Mesenchymal stem cell (in vitro differentiated cells and primary cell): ENCODE results near the gene VPS13A.

Experiments
- DNase-seq: peaks from one replicate; pipeline ENCODE4 v3.0.0-alpha.2; 2013
- H2AFZ ChIP-seq: one replicate; pipeline ENCODE4 v1.6.1; 2013; ENCODE audit warnings: low read depth, mild to moderate bottlenecking, control low read depth, inconsistent platforms, low read length, moderate library complexity
- H2AK5ac ChIP-seq: 2 replicates; pipeline ENCODE4 v1.6.1; 2013; ENCODE audit warnings: low read length, moderate library complexity, mild to moderate bottlenecking, inconsistent platforms; ENCODE audit not compliant: severe bottlenecking
- H2BK120ac ChIP-seq: one replicate; pipeline ENCODE4 v1.6.1; 2013; ENCODE audit warnings: low read depth, mild to moderate bottlenecking, inconsistent platforms, low read length, moderate library complexity
- H2BK12ac ChIP-seq, 2 experiments: one replicate each; pipeline ENCODE4 v1.6.1; 2013; ENCODE audit warnings: inconsistent platforms in 2 of 2, low read length in 2 of 2, mild to moderate bottlenecking in 2 of 2, moderate library complexity in 2 of 2, control low read depth in 1 of 2
- H2BK15ac ChIP-seq: one replicate; pipeline ENCODE4 v1.6.1; 2013; ENCODE audit warnings: mild to moderate bottlenecking, low read depth, inconsistent platforms; ENCODE audit not compliant: poor library complexity, severe bottlenecking
- H2BK5ac ChIP-seq: 2 replicates; pipeline ENCODE4 v1.6.1; 2013; ENCODE audit warnings: low read depth, mild to moderate bottlenecking, low read length, control low read depth, inconsistent platforms; ENCODE audit not compliant: poor library complexity, severe bottlenecking
- H3K14ac ChIP-seq, 2 experiments: one replicate each; pipeline ENCODE4 v1.6.1; 2013; ENCODE audit warnings: inconsistent platforms in 2 of 2, low read length in 2 of 2, control low read depth in 1 of 2, mild to moderate bottlenecking in 1 of 2, moderate library complexity in 1 of 2
- H3K18ac ChIP-seq, 2 experiments: one replicate each; pipeline ENCODE4 v1.6.1; 2013; ENCODE audit warnings: inconsistent platforms in 2 of 2, low read length in 2 of 2, control low read depth in 1 of 2, low read depth in 1 of 2, mild to moderate bottlenecking in 1 of 2
- H3K23ac ChIP-seq, 2 experiments: one replicate each; pipeline ENCODE4 v1.6.1; 2013; ENCODE audit warnings: inconsistent platforms in 2 of 2, low read length in 2 of 2, mild to moderate bottlenecking in 2 of 2, moderate library complexity in 2 of 2, control low read depth in 1 of 2
- H3K27ac ChIP-seq: 2 replicates; pipeline ENCODE4 v1.5.1; 2013; ENCODE audit warnings: mild to moderate bottlenecking, moderate library complexity, low read length, control low read depth, inconsistent platforms; ENCODE audit not compliant: poor library complexity, severe bottlenecking
- H3K27me3 ChIP-seq, 2 experiments: 2 replicates each; pipeline versions ENCODE4 v1.6.1 to v1.7.0; 2013; ENCODE audit warnings: low read length in 2 of 2, mild to moderate bottlenecking in 2 of 2, moderate library complexity in 2 of 2, control low read depth in 1 of 2, inconsistent platforms in 1 of 2; ENCODE audit not compliant: control insufficient read depth in 1 of 2, insufficient read depth in 1 of 2
- H3K36me3 ChIP-seq, 2 experiments: 2 replicates each; pipeline versions ENCODE4 v1.6.1 to v1.7.0; 2013; ENCODE audit warnings: low read length in 2 of 2, control low read depth in 1 of 2, inconsistent platforms in 1 of 2, low read depth in 1 of 2, mild to moderate bottlenecking in 1 of 2; ENCODE audit not compliant: insufficient read depth in 2 of 2, control insufficient read depth in 1 of 2
- H3K4ac ChIP-seq, 2 experiments: one replicate each; pipeline ENCODE4 v1.6.1; 2013; ENCODE audit warnings: inconsistent platforms in 2 of 2, low read length in 2 of 2, mild to moderate bottlenecking in 2 of 2, moderate library complexity in 2 of 2, control low read depth in 1 of 2, low read depth in 1 of 2
- H3K4me1 ChIP-seq: 2 replicates; pipeline ENCODE4 v1.6.1; 2013; ENCODE audit warnings: low read depth, low read length, control low read depth; ENCODE audit not compliant: control insufficient read depth, insufficient read depth
- H3K4me2 ChIP-seq: 2 replicates; pipeline ENCODE4 v1.6.1; 2013; ENCODE audit warnings: low read length, mild to moderate bottlenecking, inconsistent platforms; ENCODE audit not compliant: poor library complexity, severe bottlenecking
- H3K4me3 ChIP-seq, 2 experiments: 2 replicates each; pipeline versions ENCODE4 v1.5.1 to v1.7.0; 2013; ENCODE audit warnings: low read length in 2 of 2, mild to moderate bottlenecking in 2 of 2, control low read depth in 1 of 2, low read depth in 1 of 2; ENCODE audit not compliant: insufficient read depth in 1 of 2
- H3K79me1 ChIP-seq: replicated peaks from 2 replicates; pipeline ENCODE4 v1.6.1; 2013; ENCODE audit warnings: mild to moderate bottlenecking, control low read depth, low read length, inconsistent platforms; ENCODE audit not compliant: poor library complexity, severe bottlenecking
- H3K9ac ChIP-seq: 2 replicates; pipeline ENCODE4 v1.7.0; 2013; ENCODE audit warnings: mild to moderate bottlenecking, low read length, moderate library complexity
- H3K9me3 ChIP-seq: 2 replicates; pipeline ENCODE4 v1.7.0; 2013; ENCODE audit warnings: mild to moderate bottlenecking, low read length; ENCODE audit not compliant: control insufficient read depth
- H4K8ac ChIP-seq: one replicate; pipeline ENCODE4 v1.6.1; 2013; ENCODE audit warnings: inconsistent platforms, mild to moderate bottlenecking, low read length, moderate library complexity
- H4K91ac ChIP-seq: one replicate; pipeline ENCODE4 v1.6.1; 2013; ENCODE audit warnings: mild to moderate bottlenecking, low read length, inconsistent platforms
- WGBS: methylation state at CpG from one replicate; pipeline ENCODE4 v1.1.7; 2013; ENCODE audit warnings: mixed read lengths; 5-methylcytosine and 5-hydroxymethylcytosine counted together

Gene VPS13A

GRCh38 chr9:77271023-77271690, 93.8 kb downstream of the VPS13A start:
- H3K79me1 ChIP-seq, result peaks cover 2% of the 10 kb centered on the region
- H2BK5ac ChIP-seq, result no peak overlapping the region
- no peak overlapping the region for H4K91ac ChIP-seq
- H3K9me3 ChIP-seq, result no peaks in the 10 kb centered on the region
- H3K4me3 ChIP-seq, result no peak overlapping the region
- H2AK5ac ChIP-seq, result no peak overlapping the region
- H3K27ac ChIP-seq, result no peak overlapping the region
- no CpG with 5 or more reads among the region's 1 CpG for WGBS
- no peak overlapping the region for H3K23ac ChIP-seq
- H2BK15ac ChIP-seq, result no peak overlapping the region
- no peak overlapping the region for H3K18ac ChIP-seq
- H3K4me2 ChIP-seq, result no peak overlapping the region
- no peak overlapping the region for H3K9ac ChIP-seq
- DNase-seq, result no peak
- no peak overlapping the region for H3K14ac ChIP-seq
- no peak overlapping the region for H4K8ac ChIP-seq
- no peaks in the 10 kb centered on the region for H3K36me3 ChIP-seq
- no peaks in the 10 kb centered on the region for H3K4me1 ChIP-seq
- H3K27me3 ChIP-seq, result no peaks in the 10 kb centered on the region
- no peak overlapping the region for H3K4ac ChIP-seq
- no peak overlapping the region for H2BK120ac ChIP-seq
- no peak overlapping the region for H2BK12ac ChIP-seq
- H2AFZ ChIP-seq, result no peak overlapping the region

- H3K79me1 ChIP-seq, result no peaks in the 10 kb centered on the region
- H3K27ac ChIP-seq, result no peak overlapping the region
- no peak overlapping the region for H2BK120ac ChIP-seq
- 80% methylated on average over 3 of the region's 3 CpGs for WGBS
- no peak overlapping the region for H2AK5ac ChIP-seq
- H3K4me1 ChIP-seq, result no peaks in the 10 kb centered on the region
- H3K4ac ChIP-seq, result no peak overlapping the region
- H4K8ac ChIP-seq, result no peak overlapping the region
- H3K23ac ChIP-seq, result no peak overlapping the region
- H3K27me3 ChIP-seq, result no peaks in the 10 kb centered on the region
- H2BK12ac ChIP-seq, result no peak overlapping the region
- no peak overlapping the region for H3K4me3 ChIP-seq
- peaks cover 5 to 9% of the 10 kb centered on the region in 2 experiments for H3K36me3 ChIP-seq
- no peak overlapping the region for H4K91ac ChIP-seq
- no peak overlapping the region for H2AFZ ChIP-seq
- no peaks in the 10 kb centered on the region for H3K9me3 ChIP-seq
- no peak overlapping the region for H3K9ac ChIP-seq
- H3K18ac ChIP-seq, result no peak overlapping the region
- no peak overlapping the region for H2BK15ac ChIP-seq
- H2BK5ac ChIP-seq, result no peak overlapping the region
- no peak overlapping the region for H3K14ac ChIP-seq
- DNase-seq, result no peak
- H3K4me2 ChIP-seq, result no peak overlapping the region
Observed at GRCh38 chr9:77276799-77277198, 99.5 kb downstream of the VPS13A start.

- WGBS, result 100% methylated on average over 2 of the region's 3 CpGs
Observed at GRCh38 chr9:77277719-77278118, 100.4 kb downstream of the VPS13A start.

GRCh38 chr9:77283991-77284390, 106.7 kb downstream of the VPS13A start:
- H4K91ac ChIP-seq, result no peak overlapping the region
- H3K14ac ChIP-seq, result no peak overlapping the region
- 99% methylated on average over 2 of the region's 2 CpGs for WGBS

More at GRCh38 chr9:77277719-77278118, 100.4 kb downstream of the VPS13A start:
- H2AK5ac ChIP-seq, result no peak overlapping the region
- no peak overlapping the region for H3K14ac ChIP-seq
- H3K4me2 ChIP-seq, result no peak overlapping the region
- H2BK5ac ChIP-seq, result no peak overlapping the region
- DNase-seq, result no peak
- no peak overlapping the region for H3K4me3 ChIP-seq
- no peak overlapping the region for H3K23ac ChIP-seq
- no peak overlapping the region for H3K27ac ChIP-seq
- no peaks in the 10 kb centered on the region for H3K9me3 ChIP-seq
- H3K4ac ChIP-seq, result no peak overlapping the region
- no peak overlapping the region for H2BK15ac ChIP-seq
- H3K36me3 ChIP-seq, result peaks cover 8 to 11% of the 10 kb centered on the region in 2 experiments
- no peak overlapping the region for H4K8ac ChIP-seq
- no peaks in the 10 kb centered on the region for H3K4me1 ChIP-seq
- no peak overlapping the region for H3K18ac ChIP-seq
- H2BK120ac ChIP-seq, result no peak overlapping the region
- no peak overlapping the region for H2AFZ ChIP-seq
- no peaks in the 10 kb centered on the region for H3K27me3 ChIP-seq
- H4K91ac ChIP-seq, result no peak overlapping the region
- no peaks in the 10 kb centered on the region for H3K79me1 ChIP-seq
- no peak overlapping the region for H2BK12ac ChIP-seq
- no peak overlapping the region for H3K9ac ChIP-seq

More at GRCh38 chr9:77283991-77284390, 106.7 kb downstream of the VPS13A start:
- peaks cover 3% of the 10 kb centered on the region for H3K79me1 ChIP-seq
- DNase-seq, result no peak
- no peak overlapping the region for H3K23ac ChIP-seq
- H2AK5ac ChIP-seq, result no peak overlapping the region
- no peak overlapping the region for H3K4ac ChIP-seq
- no peaks in the 10 kb centered on the region for H3K4me1 ChIP-seq
- H3K4me3 ChIP-seq, result no peak overlapping the region
- no peak overlapping the region for H3K18ac ChIP-seq
- H3K27me3 ChIP-seq, result no peaks in the 10 kb centered on the region
- no peak overlapping the region for H2BK12ac ChIP-seq
- no peak overlapping the region for H3K27ac ChIP-seq
- no peak overlapping the region for H4K8ac ChIP-seq
- H2BK15ac ChIP-seq, result no peak overlapping the region
- no peak overlapping the region for H3K9ac ChIP-seq
- H3K36me3 ChIP-seq, result peaks cover 7 to 10% of the 10 kb centered on the region in 2 experiments
- no peak overlapping the region for H2AFZ ChIP-seq
- H2BK5ac ChIP-seq, result no peak overlapping the region
- peaks cover 19% of the 10 kb centered on the region for H3K9me3 ChIP-seq
- no peak overlapping the region for H3K4me2 ChIP-seq
- H2BK120ac ChIP-seq, result no peak overlapping the region
